Vagina (tissue), 2 donors: ENCODE results near the gene RNF227. TPM values are rescaled to one million over a fixed set of nuclear protein-coding genes. Genes with fewer than 3 reads are reported as not detected.

Experiments used
- DNase-seq, 2 donors: peaks; one replicate each; pipeline ENCODE4 v3.0.0-alpha.2; 2017; ENCODE audit errors: extremely low spot score in 2 of 2
- H3K27ac ChIP-seq: fragments of 200-600 bp; sonication (generic); one replicate; pipeline ENCODE4 v1.5.1; 2019
- H3K27me3 ChIP-seq: fragments of 200-600 bp; sonication (generic); one replicate; pipeline ENCODE4 v1.5.1; 2019
- H3K36me3 ChIP-seq, 2 donors: fragments of 200-600 bp; sonication (generic); one replicate each; pipeline ENCODE4 v1.5.1; 2017 to 2019
- H3K4me1 ChIP-seq: fragments of 200-600 bp; sonication (generic); one replicate; pipeline ENCODE4 v1.5.1; 2019
- H3K4me3 ChIP-seq, 2 donors: fragments of 200-600 bp; sonication (generic); 1 replicate in 1 of 2; 2 replicates in 1 of 2; pipeline ENCODE4 v1.5.1; 2016 to 2019
- H3K9me3 ChIP-seq: fragments of 200-600 bp; sonication (generic); one replicate; pipeline ENCODE4 v1.5.1; 2019
- CTCF ChIP-seq, 3 experiments: fragments of 450-650 bp in 2 of 3; fragments of 200-600 bp in 1 of 3; sonication (generic) in 1 of 3; IDR thresholded peaks; one replicate each; pipeline ENCODE4 v1.5.1; 2017 to 2019; ENCODE audit warnings: antibody characterized with exemption in 3 of 3, mild to moderate bottlenecking in 2 of 3, moderate library complexity in 2 of 3
- POLR2A ChIP-seq, 2 donors: fragments of 450-650 bp; IDR thresholded peaks; one replicate each; pipeline ENCODE4 v1.6.1; 2017; ENCODE audit warnings: antibody characterized with exemption in 2 of 2, mild to moderate bottlenecking in 2 of 2, moderate library complexity in 2 of 2
- POLR2AphosphoS5 ChIP-seq, 2 donors: sonication (generic); formaldehyde crosslinking; IDR thresholded peaks; one replicate each; pipeline ENCODE4 v1.9.0; 2017; ENCODE audit warnings: antibody characterized with exemption in 2 of 2, mild to moderate bottlenecking in 2 of 2, low read depth in 1 of 2; ENCODE audit not compliant: insufficient read depth in 1 of 2
- intact Hi-C: fragments of 100-400 bp; cut with DNase I; formaldehyde crosslinking; loops from one replicate; pipeline ENCODE4 v1.15.1; 2023
- total RNA-seq: library from RNA; depleted of rRNA; stranded (reverse); fragments of >200 nt; gene quantifications from one replicate; pipeline ENCODE4 v1.2.3, GENCODE V29; 2016

RNF227 gene
- total RNA-seq, 1 donor from 2014 or later: 2.9 TPM

GRCh38 chr17:7882068-7882467 is 34.0 kb downstream of the RNF227 start:
- Histone ChIP-seq H3K27ac (peak overlapping the region; percentile 98), H3K27me3 (no peaks in the 10 kb centered on the region), H3K4me3 (no peak overlapping the region), H3K9me3 (no peaks in the 10 kb centered on the region), H3K36me3 (peaks cover 0 to 9% of the 10 kb centered on the region in 2 donors), H3K4me1 (peaks cover 44% of the 10 kb centered on the region)
- DNase-seq: peak in 1 of 2 donors; percentile 79
- no peak for TF ChIP-seq POLR2A (IDR thresholded peaks at IDR 0.05)
- no peak for TF ChIP-seq POLR2AphosphoS5 (IDR thresholded peaks at IDR 0.05; ENCODE audit: insufficient read depth in 1 of 2, low read depth in 1 of 2)
- no peak for TF ChIP-seq CTCF (IDR thresholded peaks at IDR 0.05)
- intact Hi-C loops: no loop called here

- intact Hi-C loops: no loop called here
- DNase-seq: peak in 1 of 2 donors; percentile 79
- peak overlapping the region; percentile 98 for H3K27ac ChIP-seq
These were observed 34.6 kb downstream of the RNF227 start for GRCh38 chr17:7881276-7882054.

GRCh38 chr17:7880076-7880868 is 35.8 kb downstream of the RNF227 start:
- H3K27me3 ChIP-seq: no peaks in the 10 kb centered on the region
- no peaks in the 10 kb centered on the region for H3K9me3 ChIP-seq
- H3K27ac ChIP-seq: no peak overlapping the region
- DNase-seq: no peak
- TF ChIP-seq POLR2A (IDR thresholded peaks at IDR 0.05) (no peak), CTCF (IDR thresholded peaks at IDR 0.05) (no peak), POLR2AphosphoS5 (IDR thresholded peaks at IDR 0.05; ENCODE audit: insufficient read depth in 1 of 2, low read depth in 1 of 2) (no peak)
- H3K36me3 ChIP-seq: peaks cover 0 to 9% of the 10 kb centered on the region in 2 donors
- intact Hi-C loops: no loop called here
- H3K4me1 ChIP-seq: peaks cover 29% of the 10 kb centered on the region
- no peak overlapping the region for H3K4me3 ChIP-seq

More at GRCh38 chr17:7881276-7882054, 34.6 kb downstream of the RNF227 start:
- Histone ChIP-seq H3K36me3 (peaks cover 0 to 9% of the 10 kb centered on the region in 2 donors), H3K9me3 (no peaks in the 10 kb centered on the region), H3K4me3 (no peak overlapping the region), H3K27me3 (no peaks in the 10 kb centered on the region), H3K4me1 (peaks cover 38% of the 10 kb centered on the region)
- TF ChIP-seq CTCF (IDR thresholded peaks at IDR 0.05): no peak
- no peak for TF ChIP-seq POLR2AphosphoS5 (IDR thresholded peaks at IDR 0.05; ENCODE audit: insufficient read depth in 1 of 2, low read depth in 1 of 2)
- TF ChIP-seq POLR2A (IDR thresholded peaks at IDR 0.05): no peak

- DNase-seq: peak in 1 of 2 donors; percentile 6
- peaks cover 29% of the 10 kb centered on the region for H3K4me1 ChIP-seq
- H3K4me3 ChIP-seq: no peak overlapping the region
- no peak for TF ChIP-seq CTCF (IDR thresholded peaks at IDR 0.05)
- TF ChIP-seq POLR2AphosphoS5 (IDR thresholded peaks at IDR 0.05; ENCODE audit: insufficient read depth in 1 of 2, low read depth in 1 of 2): no peak
- no peak for TF ChIP-seq POLR2A (IDR thresholded peaks at IDR 0.05)
- no peaks in the 10 kb centered on the region for H3K27me3 ChIP-seq
- intact Hi-C loops: no loop called here
- peaks cover 0 to 9% of the 10 kb centered on the region in 2 donors for H3K36me3 ChIP-seq
- H3K9me3 ChIP-seq: no peaks in the 10 kb centered on the region
- no peak overlapping the region for H3K27ac ChIP-seq
These were observed 37.9 kb downstream of the RNF227 start for GRCh38 chr17:7878234-7878633.
